Chondrocyte (in vitro differentiated cells): ENCODE results near the gene GAL3ST2. TPM values are rescaled to one million over a fixed set of nuclear protein-coding genes. Genes with fewer than 3 reads are reported as not detected.

Source experiments
- DNase-seq: peaks from one replicate; pipeline ENCODE4 v3.0.0; 2021; ENCODE audit warnings: mixed read lengths, low spot score
- H3K27ac Mint-ChIP-seq: one replicate; pipeline ENCODE4 v1.8.0; 2021; ENCODE audit warnings: mild to moderate bottlenecking, moderate library complexity, mixed read lengths; ENCODE audit not compliant: unreplicated experiment
- H3K27me3 Mint-ChIP-seq: 2 replicates; pipeline ENCODE4 v1.8.0; 2021; ENCODE audit warnings: low read depth, mixed read lengths
- H3K36me3 Mint-ChIP-seq: 2 replicates; pipeline ENCODE4 v1.8.0; 2021; ENCODE audit warnings: low read depth, mixed read lengths
- H3K4me1 Mint-ChIP-seq: 2 replicates; pipeline ENCODE4 v1.8.0; 2021; ENCODE audit warnings: low read depth, mild to moderate bottlenecking, mixed read lengths
- H3K4me3 Mint-ChIP-seq: one replicate; pipeline ENCODE4 v1.8.0; 2021; ENCODE audit warnings: mild to moderate bottlenecking, moderate library complexity, mixed read lengths; ENCODE audit not compliant: unreplicated experiment
- H3K9me3 Mint-ChIP-seq: 2 replicates; pipeline ENCODE4 v1.8.0; 2021; ENCODE audit warnings: low read depth, mixed read lengths
- total RNA-seq: library from RNA; stranded (reverse); gene quantifications from 3 replicates; pipeline ENCODE4 v1.2.1, GENCODE V29; 2021
- TF ChIP-seq, protein P1 (sequence below): fragments of 200-600 bp; sonication (generic); IDR thresholded peaks from 2 replicates; pipeline ENCODE4 v1.5.0; 2021; ENCODE audit warnings: antibody characterized with exemption, mild to moderate bottlenecking, moderate library complexity

GAL3ST2 gene
- total RNA-seq, 1 donor from 2014 or later, result 0.52 TPM

- no peaks in the 10 kb centered on the region for H3K27me3 Mint-ChIP-seq
- TF ChIP-seq, protein P1, sequence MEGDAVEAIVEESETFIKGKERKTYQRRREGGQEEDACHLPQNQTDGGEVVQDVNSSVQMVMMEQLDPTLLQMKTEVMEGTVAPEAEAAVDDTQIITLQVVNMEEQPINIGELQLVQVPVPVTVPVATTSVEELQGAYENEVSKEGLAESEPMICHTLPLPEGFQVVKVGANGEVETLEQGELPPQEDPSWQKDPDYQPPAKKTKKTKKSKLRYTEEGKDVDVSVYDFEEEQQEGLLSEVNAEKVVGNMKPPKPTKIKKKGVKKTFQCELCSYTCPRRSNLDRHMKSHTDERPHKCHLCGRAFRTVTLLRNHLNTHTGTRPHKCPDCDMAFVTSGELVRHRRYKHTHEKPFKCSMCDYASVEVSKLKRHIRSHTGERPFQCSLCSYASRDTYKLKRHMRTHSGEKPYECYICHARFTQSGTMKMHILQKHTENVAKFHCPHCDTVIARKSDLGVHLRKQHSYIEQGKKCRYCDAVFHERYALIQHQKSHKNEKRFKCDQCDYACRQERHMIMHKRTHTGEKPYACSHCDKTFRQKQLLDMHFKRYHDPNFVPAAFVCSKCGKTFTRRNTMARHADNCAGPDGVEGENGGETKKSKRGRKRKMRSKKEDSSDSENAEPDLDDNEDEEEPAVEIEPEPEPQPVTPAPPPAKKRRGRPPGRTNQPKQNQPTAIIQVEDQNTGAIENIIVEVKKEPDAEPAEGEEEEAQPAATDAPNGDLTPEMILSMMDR, result no peak
- no peak overlapping the region for H3K27ac Mint-ChIP-seq
- H3K9me3 Mint-ChIP-seq, result no peaks in the 10 kb centered on the region
- H3K4me1 Mint-ChIP-seq, result peaks cover 7% of the 10 kb centered on the region
- no peak overlapping the region for H3K4me3 Mint-ChIP-seq
- no peak for DNase-seq
- H3K36me3 Mint-ChIP-seq, result no peaks in the 10 kb centered on the region
These were observed 5.7 kb upstream of the GAL3ST2 start for GRCh38 chr2:241770936-241771285.

GRCh38 chr2:241771286-241772062 lies 5.1 kb upstream of the GAL3ST2 start:
- TF ChIP-seq, protein P1, result no peak
- Mint-ChIP-seq H3K36me3 (no peaks in the 10 kb centered on the region), H3K4me1 (peaks cover 7% of the 10 kb centered on the region), H3K27me3 (no peaks in the 10 kb centered on the region), H3K9me3 (no peaks in the 10 kb centered on the region), H3K4me3 (no peak overlapping the region), H3K27ac (no peak overlapping the region)
- peak; percentile 76 for DNase-seq

GRCh38 chr2:241772063-241772499 lies 4.5 kb upstream of the GAL3ST2 start:
- no peaks in the 10 kb centered on the region for H3K9me3 Mint-ChIP-seq
- TF ChIP-seq, protein P1, result no peak
- DNase-seq, result no peak
- peaks cover 7% of the 10 kb centered on the region for H3K4me1 Mint-ChIP-seq
- no peaks in the 10 kb centered on the region for H3K36me3 Mint-ChIP-seq
- no peak overlapping the region for H3K27ac Mint-ChIP-seq
- H3K4me3 Mint-ChIP-seq, result no peak overlapping the region
- H3K27me3 Mint-ChIP-seq, result no peaks in the 10 kb centered on the region

DNA sequence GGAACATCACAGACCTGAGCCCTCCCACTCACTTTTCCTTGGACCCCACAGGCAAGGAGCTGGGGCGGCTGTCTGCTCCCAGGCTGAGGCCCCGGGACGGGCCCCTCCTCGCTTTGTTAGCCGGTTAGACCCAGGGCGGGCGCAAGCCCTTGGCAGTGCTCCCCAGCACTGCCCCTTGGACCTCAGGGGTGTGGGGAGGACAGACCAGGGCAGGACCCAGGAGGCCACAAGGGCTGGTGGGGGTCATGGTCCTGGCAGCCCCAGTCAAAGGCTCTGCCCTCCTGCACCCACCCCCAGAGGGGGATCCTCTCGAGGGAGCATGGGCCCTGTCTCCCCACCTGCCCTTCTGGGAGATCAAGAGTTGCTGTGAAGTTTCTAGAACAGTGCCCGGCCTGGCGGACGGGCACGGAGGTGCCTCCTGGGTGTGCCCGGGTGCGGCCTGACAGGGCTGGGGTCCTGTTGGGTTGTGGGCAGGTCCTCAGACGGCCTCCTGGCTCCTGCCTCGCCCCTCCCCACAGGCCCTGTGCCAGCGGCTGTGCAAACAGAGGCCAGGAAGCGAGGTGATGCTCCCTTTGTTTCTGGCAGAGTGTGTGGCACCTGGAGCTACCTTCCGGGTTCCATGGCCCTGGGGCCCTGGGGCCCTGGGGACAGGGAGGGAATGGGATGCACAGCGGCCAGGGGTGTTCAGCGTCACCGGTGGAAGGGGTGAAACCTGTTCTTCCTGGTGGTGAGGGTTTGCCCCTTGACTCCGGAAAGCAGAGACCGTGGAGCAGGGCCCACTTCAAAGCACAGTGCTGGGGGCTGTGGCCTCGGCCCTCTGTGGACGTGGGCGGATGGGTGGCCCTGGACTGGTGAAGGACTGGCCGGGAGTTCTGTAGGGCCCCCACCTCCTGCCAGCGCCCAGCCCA lies 2.9 kb upstream of the GAL3ST2 start:
- Mint-ChIP-seq H3K4me1 (peaks cover 7% of the 10 kb centered on the region), H3K27ac (no peak overlapping the region), H3K27me3 (no peaks in the 10 kb centered on the region), H3K36me3 (no peaks in the 10 kb centered on the region), H3K4me3 (no peak overlapping the region), H3K9me3 (no peaks in the 10 kb centered on the region)
- DNase-seq, result peak; percentile 81
- TF ChIP-seq, protein P1, result no peak
